ENCODE measurements around the gene SH2D4B.

SH2D4B gene

DNA sequence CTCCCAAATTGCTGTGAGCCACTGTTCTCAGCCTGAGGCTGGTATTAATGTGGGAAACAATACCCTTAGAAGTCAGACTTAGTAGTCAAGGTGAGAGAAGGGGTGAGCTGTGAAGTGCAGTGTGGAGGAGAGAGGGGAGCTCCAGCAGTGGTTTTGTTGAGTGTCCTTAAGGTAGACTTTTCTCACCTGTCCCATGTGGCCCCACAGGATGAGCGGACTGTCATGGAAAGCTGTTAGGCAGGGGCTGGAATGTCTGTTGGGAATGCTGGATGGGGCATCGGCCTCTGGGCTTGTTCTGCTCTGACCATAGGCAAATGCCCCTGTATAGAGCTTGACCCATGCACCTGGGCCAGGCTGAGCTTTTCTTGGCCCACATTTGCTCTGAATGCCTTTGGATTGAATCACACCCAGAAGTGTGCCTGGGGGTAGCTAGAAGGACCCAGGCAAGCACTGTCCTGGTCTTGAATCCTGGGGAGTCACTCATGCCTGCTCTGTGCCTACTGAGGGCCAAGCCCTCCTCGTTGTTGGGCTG lies 36.3 kb upstream of the SH2D4B start:
- H3K4me3 ChIP-seq = no peak overlapping the region
- peak overlapping the region in 1 of 2 donors; percentile 82 for H3K27ac ChIP-seq
- DNase-seq (ENCODE audit: low spot score) = no peak
- TF ChIP-seq CTCF (IDR thresholded peaks at IDR 0.05) = no peak

DNA sequence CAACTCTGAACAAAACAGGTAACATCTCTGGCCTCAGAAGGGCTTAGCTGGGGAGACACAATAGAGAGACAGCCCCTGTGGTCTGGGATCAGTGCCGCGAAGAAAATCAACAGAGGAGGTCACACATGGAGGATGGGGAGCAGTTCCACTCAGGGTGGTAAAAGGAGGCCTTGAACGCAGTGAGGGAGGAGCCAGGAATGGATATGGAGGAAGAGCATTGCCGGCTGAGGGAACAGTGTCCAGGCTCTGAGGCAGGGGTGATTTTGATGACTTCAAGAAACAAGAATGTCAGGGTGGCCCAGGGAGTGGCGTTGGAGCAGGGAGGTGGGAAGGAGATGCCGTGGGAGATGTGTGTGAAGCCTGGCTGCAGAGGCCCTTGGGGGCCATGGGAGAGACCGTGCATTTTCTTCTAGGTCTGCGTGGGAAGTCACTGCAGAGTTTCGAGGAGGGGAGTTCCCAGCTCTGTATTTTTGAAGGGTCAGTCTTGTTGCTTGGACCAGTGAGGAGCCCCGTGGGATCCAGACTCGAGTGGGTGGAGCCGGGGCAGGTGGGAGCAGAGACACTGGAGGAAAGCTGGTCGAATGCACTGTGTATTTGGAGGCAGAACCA lies 35.7 kb upstream of the SH2D4B start:
- TF ChIP-seq CTCF (IDR thresholded peaks at IDR 0.05) = no peak
- Histone ChIP-seq H3K27ac (peak overlapping the region in 1 of 2 donors; percentile 82), H3K4me3 (no peak overlapping the region)
- DNase-seq (ENCODE audit: low spot score) = peak; percentile 55

DNA sequence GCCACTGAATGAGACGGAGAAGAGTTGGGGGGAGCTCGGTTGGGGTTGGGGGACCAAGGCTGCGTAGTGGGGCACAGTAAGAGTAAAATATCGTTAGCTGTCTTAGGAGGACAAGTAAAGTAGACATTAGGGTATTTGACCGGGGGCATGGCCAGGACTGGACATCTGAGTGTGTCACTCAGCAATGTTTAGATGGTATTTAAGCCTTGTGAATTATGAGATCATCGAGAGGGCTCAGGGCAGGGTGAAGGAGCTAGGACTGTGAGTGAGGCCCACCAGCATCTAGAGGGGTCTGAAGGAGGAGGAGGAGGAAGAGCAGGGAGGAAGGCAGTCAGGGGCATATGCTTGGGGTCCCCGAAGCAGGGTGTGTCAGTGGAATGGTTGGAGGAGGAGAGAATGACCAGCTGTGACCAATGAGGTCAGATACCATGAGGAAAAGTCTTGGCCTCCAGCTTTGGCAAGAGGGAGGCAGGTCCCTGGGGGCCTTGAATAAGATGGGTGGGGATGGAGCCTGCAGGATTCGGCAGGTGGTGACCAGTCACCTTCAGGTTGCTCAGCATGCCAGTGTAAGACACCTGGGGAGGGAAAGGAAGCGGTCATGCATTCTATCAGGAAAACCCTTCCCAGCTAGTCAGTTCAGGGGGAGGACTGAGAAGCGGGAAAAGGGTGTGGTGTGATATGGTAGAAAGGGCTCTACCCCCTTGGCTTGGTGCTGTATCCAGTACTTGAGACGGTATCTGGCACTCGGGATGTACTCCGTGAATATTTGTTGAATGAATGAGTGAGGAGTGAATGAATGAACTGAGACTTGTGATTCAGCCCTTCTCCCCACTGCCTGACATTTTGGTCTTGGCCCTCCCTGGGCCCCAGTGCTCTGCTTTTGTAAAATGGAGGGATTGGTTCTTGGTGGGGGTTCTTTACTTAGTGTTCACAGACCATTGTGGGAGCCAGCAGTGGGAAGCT lies 34.8 kb upstream of the SH2D4B start:
- DNase-seq (ENCODE audit: low spot score) = no peak
- peak overlapping the region in 1 of 2 donors; percentile 82 for H3K27ac ChIP-seq

GRCh38 chr10:80503584-80504157 lies 34.0 kb upstream of the SH2D4B start:
- TF ChIP-seq CTCF (IDR thresholded peaks at IDR 0.05) = no peak
- no peak for DNase-seq (ENCODE audit: low spot score)
- H3K27ac ChIP-seq = peak overlapping the region in 1 of 2 donors; percentile 82
- no peak overlapping the region for H3K4me3 ChIP-seq

More for the DNA sequence above, 34.8 kb upstream of the SH2D4B start:
- no peak for TF ChIP-seq CTCF (IDR thresholded peaks at IDR 0.05)
- no peak overlapping the region for H3K4me3 ChIP-seq

DNA sequence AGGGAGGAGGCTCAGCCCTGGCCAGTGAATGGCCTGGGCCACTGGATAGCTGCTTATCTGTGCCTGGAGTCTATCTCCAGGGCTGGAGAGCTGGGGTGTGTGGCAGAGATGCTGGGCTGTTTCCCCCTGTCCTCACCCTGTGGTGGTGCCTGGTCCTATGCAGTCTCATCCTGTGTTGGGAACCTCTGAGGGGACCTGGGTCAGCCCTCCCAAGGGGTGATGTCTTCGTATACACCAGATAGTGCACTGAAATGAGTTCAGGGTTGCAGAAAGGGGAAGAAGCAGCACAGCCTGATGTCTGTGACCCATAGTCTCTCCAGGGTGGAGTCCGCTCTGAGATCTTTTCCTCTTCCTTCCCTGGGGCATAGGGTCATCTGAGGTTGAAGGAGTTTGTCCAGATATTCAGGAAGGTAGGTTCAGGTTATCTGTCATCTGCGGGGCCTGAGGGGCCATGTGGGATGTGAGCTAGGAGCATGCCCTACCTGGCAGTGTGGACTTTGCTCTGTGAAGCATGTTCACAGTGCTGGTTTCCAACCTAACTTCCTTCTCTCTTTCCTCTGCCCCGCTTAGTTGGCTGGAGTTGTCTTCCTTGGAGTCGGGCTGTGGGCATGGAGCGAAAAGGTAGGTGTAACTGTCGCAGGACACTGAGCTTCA lies 33.4 kb upstream of the SH2D4B start:
- Histone ChIP-seq H3K4me3 (no peak overlapping the region), H3K27ac (peak overlapping the region in 1 of 2 donors; percentile 82)
- no peak for TF ChIP-seq CTCF (IDR thresholded peaks at IDR 0.05)
- DNase-seq (ENCODE audit: low spot score) = no peak

DNA sequence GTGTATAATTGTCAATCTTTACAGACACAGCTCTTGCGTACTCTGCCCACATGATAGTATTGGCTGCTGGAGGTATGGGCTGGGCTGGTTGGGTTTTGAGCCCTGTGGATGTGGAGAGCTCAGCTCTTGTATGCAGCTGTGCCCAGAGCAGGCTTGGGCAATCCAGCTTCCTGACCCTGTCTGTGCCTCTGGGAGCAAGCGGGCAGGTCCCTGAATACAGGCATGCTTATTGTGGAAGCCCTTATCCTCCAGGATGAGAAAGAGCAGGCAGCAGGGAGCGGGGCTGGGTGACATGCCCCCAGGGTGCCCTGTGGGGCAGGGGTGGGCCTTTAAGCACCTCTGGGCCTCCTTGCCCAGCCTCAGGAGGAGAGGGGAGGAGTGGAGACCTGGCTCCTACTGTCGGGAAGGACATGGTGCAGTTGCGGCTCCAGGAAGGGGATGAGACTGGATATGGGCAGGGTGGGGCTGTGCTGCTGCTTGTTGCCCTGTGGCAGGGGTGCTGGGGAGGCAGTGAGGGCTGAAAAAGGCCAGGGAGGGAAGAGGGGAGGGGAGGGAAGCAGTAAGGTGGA lies 32.7 kb upstream of the SH2D4B start:
- peak overlapping the region in 1 of 2 donors; percentile 82 for H3K27ac ChIP-seq
- DNase-seq (ENCODE audit: low spot score) = no peak
- TF ChIP-seq CTCF (IDR thresholded peaks at IDR 0.05) = no peak
- H3K4me3 ChIP-seq = peak overlapping the region; percentile 5

Data from coronary artery (tissue), 2 donors.